PC-3 (cell line): ENCODE data around the gene CYP2A6.
"Not testable (repeated sequence)": the region's sequence is repeated elsewhere in the genome, so short reads cannot be mapped to it uniquely, and the experiment has no call there.

Experiments
- CTCF ChIP-seq: fragments of 300-600 bp; sonication (generic); conservative IDR thresholded peaks from 2 replicates; pipeline ENCODE4 v1.5.1; 2017; ENCODE audit warnings: antibody characterized with exemption, low read depth, mild to moderate bottlenecking, low read length
- EZH2 ChIP-seq: fragments of 300-600 bp; sonication (generic); IDR thresholded peaks from one replicate; pipeline ENCODE4 v1.6.1; 2017; ENCODE audit warnings: antibody characterized with exemption, mild to moderate bottlenecking, low read length; ENCODE audit not compliant: unreplicated experiment
- EZH2phosphoT487 ChIP-seq: fragments of 300-600 bp; sonication (generic); IDR thresholded peaks from 2 replicates; pipeline ENCODE4 v1.6.1; 2018; ENCODE audit warnings: mild to moderate bottlenecking, antibody characterized with exemption, low read length, borderline replicate concordance

DNA sequence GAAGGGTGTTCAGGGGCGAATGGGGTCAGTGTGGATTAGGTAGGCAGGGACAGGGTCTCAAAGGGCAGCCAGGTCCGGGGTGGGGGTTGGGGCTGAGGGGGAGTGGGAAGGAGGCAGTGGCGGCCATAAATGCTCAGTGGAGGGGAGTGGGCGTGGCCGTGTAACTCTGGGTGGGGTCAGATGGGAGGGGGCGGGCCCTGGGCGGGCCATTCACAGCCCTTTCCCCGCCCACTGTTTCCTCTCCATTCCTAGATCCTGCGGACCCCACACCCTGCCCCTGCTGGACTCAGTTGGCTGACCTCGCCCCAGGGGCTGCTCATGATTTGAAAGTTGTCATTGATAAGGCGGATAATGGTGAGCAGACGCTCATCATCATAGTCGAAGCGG lies 23.9 kb downstream of the CYP2A6 start:
- not testable (repeated sequence) for TF ChIP-seq EZH2phosphoT487, CTCF, EZH2
